DMS 273 (cell line): Measurements from ENCODE around the gene TNC.

ENCODE experiments used
- DNase-seq: peaks from one replicate; lab custom pipeline; 2025; ENCODE audit not compliant: unreplicated experiment; lab: John Stamatoyannopoulos, UW

TNC gene

DNA sequence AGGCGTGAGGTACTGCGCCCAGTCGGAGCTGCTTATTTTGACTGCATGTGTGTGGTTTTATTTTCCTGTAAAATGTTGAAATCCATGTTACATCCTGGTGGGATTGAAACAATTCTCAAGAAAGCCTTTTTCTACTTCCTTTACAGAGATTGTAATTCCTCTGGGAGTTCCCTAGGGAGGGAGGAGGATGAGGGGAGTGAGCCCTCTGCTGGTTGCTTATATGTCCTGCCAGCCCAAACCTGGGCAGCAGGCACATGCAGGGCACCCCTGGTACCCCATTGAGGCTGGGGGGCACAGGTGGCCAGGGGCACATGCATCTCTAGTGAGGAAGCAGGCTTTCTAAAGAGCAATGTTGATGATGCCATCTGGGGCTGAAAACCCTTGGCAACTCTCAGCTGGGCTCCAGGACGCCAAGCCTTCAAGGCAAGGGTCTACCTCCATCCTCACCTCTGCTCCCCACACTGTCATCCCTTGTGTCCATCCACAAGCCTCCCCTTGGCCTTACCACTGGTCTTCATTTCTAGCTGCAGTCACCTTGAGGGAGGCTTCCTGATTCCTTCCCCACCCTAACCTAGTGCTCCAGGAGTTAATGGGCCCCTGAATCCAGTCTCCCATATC lies 102.8 kb downstream of the TNC start:
- DNase-seq, result peak; percentile 61

- DNase-seq, result no peak
Measured at GRCh38 chr9:115014438-115014837, 103.5 kb downstream of the TNC start.

- DNase-seq, result peak; percentile 79
Measured at GRCh38 chr9:115013998-115014397, 104.0 kb downstream of the TNC start.

GRCh38 chr9:115012486-115012885 lies 105.5 kb downstream of the TNC start:
- DNase-seq, result no peak

- DNase-seq, result no peak
Measured at GRCh38 chr9:115010874-115011273, 107.1 kb downstream of the TNC start.

DNA sequence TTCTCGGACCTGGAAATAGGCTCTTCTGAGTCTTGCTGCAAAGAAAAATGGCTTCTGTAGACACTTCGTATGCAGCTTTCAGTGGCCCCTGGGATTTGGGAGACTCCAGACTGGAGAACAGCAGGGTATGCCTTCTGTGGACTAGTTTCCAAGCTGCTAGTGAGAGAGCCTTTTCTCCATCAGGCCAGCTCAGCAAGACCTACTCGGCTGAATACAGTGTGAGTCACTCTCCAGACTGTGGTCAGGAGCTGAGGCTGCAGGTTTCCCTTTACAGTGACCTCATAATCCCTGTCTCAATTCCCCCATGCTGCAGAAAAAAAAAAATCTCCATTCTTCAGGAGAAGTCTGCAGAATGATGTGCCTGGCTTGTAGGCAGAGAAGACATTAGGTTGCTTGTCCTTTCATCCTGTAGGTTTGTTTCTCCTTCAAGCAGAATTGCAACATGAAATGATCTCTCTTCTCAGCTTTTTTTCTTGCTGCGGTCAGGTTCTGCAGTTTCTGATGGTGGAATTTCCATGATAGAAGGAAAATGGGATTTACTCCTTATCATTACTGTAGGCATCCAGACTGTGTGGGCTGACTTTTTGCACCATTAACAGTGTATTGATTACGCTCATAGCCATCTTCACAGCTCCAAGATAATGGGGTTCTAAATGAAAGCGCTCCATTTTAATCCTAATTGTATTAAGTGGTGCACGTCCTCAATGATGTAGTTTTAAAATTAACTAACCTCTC lies 109.3 kb downstream of the TNC start:
- peak; percentile 26 for DNase-seq

- no peak for DNase-seq
Measured at GRCh38 chr9:115006660-115007059, 111.3 kb downstream of the TNC start.

DNA sequence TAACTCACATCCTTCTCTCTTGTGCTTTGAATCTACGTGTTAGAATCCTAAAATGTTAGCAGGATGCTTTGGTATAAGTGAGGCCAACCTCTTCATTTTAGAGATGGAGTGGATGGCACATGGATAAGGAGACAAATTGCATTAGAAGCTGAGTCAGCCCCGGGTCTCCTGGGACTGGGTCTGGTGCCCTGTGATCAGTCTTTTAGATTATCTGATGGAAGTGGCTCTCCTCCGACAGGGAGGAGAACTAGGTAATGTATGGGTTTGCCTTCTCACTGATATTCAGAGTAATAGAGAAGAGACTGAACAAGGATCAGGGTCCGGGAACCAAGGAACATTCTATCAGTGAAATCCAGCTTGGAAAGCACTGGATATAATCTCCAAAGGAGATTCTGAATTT lies 112.6 kb downstream of the TNC start:
- no peak for DNase-seq

DNA sequence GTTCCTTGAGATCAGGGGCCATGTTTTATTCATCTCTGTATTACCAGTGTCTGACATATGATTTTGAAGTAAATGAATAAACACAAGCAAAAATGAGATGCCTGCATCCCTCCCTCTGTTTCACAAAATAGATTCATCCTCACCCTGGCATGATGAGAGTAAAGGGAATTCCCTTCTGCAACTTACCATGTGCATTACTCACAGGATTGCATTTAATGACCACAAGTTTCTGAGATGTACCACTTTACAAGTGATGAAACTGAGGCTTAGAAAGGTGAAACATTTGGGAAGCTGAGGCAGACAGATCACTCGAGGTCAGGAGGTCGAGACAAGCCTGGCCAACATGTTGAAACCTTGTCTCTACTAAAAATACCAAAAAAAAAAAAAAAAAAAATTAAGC lies 113.4 kb downstream of the TNC start:
- no peak for DNase-seq

DNA sequence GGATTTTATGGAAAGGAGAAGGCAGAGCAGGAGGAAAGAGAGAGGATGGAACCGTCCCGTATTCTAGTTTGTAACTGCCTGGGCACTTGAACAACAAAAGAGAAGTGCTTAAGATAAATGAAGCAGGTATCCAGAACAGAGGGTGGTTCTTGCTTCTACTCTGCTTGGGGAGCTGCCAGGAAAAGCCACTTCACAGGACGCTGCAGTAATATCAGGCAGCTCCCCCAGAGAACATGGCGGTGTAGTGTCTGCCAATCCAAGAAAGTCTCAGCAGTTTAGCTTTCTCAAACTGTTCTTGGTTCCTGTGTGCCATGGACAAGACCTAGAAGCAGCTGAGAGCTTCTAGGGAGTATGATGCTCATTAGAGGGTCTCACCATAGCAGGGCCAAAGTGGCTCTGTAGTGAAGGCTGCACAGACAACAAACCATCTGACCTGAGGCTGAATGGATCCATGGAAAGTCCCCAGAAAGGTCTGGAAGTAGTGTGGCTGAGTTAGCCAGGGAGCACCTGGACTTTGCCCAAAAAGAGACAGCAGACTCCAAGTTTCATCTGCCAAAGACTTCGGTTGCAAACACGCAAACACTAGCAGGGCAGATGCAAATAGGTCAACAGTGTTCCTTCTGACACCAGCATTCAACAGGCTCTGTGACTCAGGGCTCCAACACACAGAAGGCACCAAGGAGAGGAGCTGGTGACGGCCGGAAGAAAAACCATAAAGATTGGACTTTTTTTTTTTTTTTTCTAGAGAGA lies 115.4 kb downstream of the TNC start:
- no peak for DNase-seq

- DNase-seq, result peak; percentile 65
Measured at GRCh38 chr9:115000217-115000639, 117.7 kb downstream of the TNC start.

DNA sequence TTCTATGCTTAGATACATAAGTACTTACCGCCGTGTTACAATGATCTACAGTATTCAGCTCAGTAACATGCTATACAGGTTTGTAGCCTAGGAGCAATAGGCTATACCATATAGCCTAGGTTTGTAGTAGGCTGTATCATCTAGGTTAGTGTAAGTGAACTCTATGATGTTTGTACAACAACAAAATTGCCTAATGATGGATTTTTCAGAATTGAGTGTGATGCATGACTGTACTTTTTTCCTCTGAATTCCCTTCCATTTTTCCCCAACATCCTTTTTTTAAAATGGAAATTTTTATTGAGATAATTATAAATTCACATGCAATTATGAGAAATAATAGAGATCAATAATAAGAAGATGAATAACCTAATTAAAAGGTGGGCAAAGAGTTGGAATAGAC lies 119.6 kb downstream of the TNC start:
- no peak for DNase-seq

DNA sequence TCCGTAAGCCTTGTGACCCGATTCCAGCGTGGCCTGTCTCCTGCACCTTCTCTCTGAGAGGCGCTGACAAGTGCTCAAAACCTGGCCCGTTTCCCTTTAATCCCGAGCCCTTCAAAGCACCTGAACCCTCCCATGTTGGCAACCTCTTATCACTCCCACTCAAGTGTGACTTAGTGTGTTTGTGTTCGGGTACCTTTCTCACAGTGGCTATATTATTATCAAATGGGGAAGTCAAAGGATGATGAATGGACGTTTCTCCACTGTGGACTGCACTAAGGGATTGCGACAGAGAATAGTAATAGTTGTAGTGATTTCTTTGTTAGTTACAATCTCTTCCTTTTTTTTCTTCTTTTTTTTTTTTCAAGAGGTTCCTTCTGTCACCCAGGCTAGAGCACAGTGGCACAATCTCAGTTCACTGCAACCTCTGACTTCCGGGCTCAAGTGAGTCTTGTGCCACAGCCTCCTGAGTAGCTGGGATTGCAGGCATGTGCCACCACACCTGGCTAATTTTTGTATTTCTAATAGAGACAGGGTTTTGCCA lies 122.2 kb downstream of the TNC start:
- DNase-seq, result no peak

DNA sequence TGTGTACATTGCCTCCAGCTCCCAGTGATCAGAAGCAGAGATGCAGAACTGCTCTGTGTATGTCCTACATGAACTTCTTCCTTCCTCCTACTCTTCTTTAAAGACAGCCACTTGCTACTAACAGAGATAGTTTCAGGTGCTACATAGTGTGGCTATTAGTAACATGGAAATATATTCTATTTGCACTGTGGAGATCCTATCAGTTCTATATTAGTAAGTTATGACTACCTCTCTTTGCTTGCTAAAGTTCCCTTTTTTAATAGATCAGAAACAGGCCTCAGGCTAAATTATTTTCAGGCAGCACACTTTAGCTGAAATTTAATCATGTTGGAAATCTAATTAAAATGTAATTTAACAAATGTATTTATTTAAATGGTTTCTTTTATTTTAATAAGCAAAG lies 123.2 kb downstream of the TNC start:
- DNase-seq, result no peak

GRCh38 chr9:114991861-114992260 lies 126.1 kb downstream of the TNC start:
- no peak for DNase-seq

DNA sequence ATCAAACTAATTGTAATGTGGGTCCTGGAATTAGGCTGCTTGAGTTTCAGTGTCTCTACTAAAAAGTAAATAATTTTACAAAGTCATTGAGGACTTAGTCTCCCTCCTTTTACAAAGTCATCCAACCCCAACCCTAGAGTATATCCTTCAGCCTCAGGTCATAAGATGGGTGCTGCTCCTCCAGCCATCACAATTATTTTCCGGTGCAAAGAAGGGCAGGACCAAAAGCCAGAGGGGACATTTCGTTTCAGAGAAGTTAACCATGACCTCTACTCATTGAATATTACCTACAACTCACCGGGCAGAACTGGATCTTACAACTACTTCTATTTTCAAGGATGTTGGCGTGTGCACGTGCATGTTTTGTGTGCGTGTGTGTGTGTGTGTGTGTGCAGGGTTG lies 127.1 kb downstream of the TNC start:
- DNase-seq, result no peak

- DNase-seq, result no peak
Measured at GRCh38 chr9:114989600-114990410, 128.2 kb downstream of the TNC start.

- DNase-seq, result no peak
Measured at GRCh38 chr9:114988962-114989599, 128.9 kb downstream of the TNC start.

DNA sequence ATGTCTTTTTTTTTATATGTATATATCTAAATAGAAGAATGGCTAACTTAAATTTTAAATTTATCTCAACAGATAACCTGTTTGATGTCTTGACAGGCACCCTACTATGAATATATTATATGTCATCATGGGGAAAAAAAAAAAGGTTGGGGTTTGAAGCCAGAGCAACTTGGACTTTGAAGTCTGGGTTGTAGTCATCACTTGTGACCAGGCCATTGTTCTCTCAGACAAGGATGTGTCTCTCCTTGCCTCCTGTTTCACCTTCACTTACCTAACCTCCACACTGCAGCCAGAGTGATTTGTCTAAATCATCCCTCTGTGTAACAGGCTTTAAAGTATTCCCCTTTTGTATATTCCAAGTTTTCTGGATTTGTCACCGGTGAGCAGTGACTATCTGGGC lies 130.8 kb downstream of the TNC start:
- DNase-seq, result no peak

DNA sequence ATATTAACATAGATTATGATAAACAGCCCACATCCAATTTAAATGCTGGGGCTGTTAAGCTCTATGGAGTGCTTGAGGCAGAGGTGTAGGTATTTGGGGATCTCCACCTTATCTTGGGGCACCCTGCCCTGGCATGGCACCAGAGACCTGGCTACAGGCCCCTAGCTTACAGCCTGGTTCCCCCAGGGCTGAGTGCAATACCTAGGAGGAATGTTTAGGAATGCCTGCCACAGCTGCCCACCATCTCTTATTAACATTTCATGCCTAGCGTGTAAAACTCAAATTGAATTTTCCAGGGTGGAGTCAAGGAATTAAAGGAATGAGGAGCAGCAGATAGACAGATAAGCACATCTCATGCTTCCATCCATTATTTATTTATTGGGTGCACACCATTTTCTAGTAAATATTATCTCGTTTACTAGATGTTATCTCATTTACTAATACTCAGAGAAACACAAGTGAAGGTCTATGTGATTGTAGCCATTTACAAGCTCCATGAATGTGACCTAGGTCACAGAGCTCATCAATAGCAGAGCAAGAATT lies 131.9 kb downstream of the TNC start:
- no peak for DNase-seq
